ACHN (cell line): ENCODE measurements around the gene TPM2.
A peak's percentile ranks its signal among the peaks of the same experiment; 100 is the strongest.

ENCODE experiments used
- DNase-seq: peaks from one replicate; pipeline ENCODE4 v3.0.0-alpha.2; 2015
- in situ Hi-C: cut with HindIII; loops from 2 replicates; pipeline ENCODE4 v1.10.0; 2017; ENCODE audit warnings: low sequenced_read_pairs, low pct_ligation_motif_present, low pct_unique_long_range_greater_than_20kb

TPM2 gene

GRCh38 chr9:35689542-35690293 is at the start of gene TPM2:
TPM2 (minus strand) TSS chr9:35689925; CDS start chr9:35689817, 108 bp downstream.
- DNase-seq = no peak
- in situ Hi-C loops = no loop called here

- in situ Hi-C loops = no loop called here
- no peak for DNase-seq
Observed at GRCh38 chr9:35738924-35739323, 49.2 kb upstream of the TPM2 start.

GRCh38 chr9:35738186-35738585 is 48.5 kb upstream of the TPM2 start:
- DNase-seq = no peak
- in situ Hi-C loops = no loop called here

DNA sequence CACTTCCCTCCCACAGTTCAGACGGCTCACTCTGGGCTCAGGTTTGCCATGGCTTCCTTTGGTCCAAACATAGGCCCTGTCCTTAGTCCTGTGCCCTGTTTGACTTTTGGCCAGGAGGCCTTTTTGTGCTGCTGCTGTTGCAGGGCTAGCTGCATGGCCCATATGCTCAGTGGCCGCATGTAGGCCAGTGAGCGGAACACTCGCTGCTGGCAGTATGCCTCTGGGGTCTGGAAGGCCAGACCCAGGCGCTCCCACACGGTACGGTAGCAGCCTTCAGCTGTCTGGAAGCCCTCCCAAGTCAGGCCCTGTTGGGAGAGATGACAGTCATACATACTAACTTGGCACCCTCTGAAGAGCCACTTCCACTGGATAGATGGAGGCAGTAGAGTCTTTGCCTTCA is 47.4 kb upstream of the TPM2 start:
- in situ Hi-C loops = no loop called here

DNA sequence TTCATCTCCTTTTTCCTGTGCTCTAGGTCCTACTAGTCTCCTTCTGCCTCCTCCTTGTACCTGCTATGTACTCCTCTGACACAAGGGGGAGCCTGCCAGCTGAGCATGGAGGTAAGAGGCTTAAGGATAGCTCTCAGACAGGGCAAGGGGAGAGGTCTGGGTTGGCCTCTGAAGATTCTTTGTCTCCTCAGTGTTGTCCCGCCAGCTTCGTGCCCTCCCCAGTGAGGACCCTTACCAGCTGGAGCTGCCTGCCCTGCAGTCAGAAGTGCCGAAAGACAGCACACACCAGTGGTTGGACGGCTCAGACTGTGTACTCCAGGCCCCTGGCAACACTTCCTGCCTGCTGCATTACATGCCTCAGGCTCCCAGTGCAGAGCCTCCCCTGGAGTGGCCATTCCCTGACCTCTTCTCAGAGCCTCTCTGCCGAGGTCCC is 46.5 kb upstream of the TPM2 start:
- in situ Hi-C loops = no loop called here
- peak; percentile 70 for DNase-seq

More for the DNA sequence above, 47.4 kb upstream of the TPM2 start:
- no peak for DNase-seq

DNA sequence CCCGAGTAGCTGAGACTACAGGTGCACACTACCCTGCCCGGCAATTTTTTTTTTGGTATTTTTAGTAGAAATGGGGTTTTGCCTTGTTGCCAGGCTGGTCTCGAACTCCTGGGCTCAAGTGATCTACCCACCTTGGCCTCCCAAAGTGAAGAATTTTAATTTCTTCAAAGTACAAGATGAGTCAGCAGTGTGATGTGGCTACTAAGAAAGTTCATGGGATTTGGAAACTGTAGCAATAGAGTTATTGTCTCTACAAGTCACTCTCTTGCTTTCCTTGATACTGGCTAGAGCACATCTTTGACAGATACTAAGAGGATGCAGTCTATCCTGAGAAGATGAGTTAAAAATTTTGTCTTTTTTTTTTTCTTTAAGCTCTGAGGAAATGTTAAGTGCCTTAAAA is 44.4 kb upstream of the TPM2 start:
- no peak for DNase-seq
- in situ Hi-C loops = no loop called here

DNA sequence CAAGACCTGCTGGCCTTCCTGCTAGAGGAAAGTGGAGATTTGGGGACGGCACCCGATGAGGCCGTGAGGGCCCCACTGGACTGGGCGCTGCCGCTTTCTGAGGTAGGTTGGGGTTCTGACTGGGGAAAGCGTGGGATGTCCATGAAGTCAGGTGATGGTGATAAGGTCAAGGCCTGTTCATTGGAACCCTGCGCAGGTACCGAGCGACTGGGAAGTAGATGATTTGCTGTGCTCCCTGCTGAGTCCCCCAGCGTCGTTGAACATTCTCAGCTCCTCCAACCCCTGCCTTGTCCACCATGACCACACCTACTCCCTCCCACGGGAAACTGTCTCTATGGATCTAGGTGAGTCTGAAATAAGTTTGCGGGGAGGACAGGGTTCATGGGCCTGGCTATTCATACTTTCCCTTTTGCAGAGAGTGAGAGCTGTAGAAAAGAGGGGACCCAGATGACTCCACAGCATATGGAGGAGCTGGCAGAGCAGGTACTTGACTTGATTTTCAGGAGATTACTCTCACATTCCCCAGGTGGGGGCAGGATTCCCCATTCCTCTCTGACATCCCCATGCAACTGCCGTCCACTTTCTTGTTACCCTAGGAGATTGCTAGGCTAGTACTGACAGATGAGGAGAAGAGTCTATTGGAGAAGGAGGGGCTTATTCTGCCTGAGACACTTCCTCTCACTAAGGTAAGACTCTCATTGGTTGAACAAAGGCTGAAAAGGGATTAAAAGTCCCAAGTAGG is 43.2 kb upstream of the TPM2 start:
- in situ Hi-C loops = no loop called here
- DNase-seq = peak; percentile 80

DNA sequence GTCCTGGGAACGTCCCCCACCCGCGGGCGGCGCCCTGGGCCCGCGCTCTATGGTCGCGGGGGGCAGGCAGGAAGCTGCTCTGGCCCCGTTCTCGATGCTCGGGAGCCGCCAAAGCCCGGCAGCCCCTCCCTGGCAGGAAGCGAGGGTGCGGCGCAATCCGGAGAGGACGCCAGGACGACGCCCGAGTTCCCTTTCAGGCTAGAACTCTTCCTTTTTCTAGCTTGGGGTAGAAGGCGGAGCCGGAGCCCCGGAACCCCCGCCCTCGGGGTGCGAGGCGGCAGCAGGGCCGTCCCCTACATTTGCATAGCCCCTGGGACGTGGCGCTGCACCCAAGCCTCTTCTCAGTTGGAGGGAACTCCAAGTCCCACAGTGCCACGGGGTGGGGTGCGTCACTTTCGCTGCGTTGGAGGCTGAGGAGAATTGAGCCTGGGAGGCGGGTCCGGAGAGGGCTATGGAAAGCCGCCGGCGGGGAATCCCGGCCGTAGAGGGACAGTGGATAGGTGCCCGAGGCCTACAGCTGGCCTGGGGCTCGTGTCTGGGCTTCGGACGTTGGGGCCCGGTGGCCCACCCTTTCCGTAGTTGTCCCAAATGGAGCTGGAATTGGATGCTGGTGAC is 42.6 kb upstream of the TPM2 start, which contains the start of the genes CREB3 and TLN1:
Gene CREB3 (plus strand): TSS at position 482 of the 615 bp plus-strand sequence. CDS start 107 bp downstream, at position 589.
Gene TLN1 (minus strand): TSS at position 11 of the 615 bp plus-strand sequence. CDS start 6,501 bp downstream, outside the sequence.
- DNase-seq = peak; percentile 96
- in situ Hi-C loops = no loop called here

- in situ Hi-C loops = no loop called here
- DNase-seq = no peak
Observed at GRCh38 chr9:35731415-35732184, 41.9 kb upstream of the TPM2 start.

DNA sequence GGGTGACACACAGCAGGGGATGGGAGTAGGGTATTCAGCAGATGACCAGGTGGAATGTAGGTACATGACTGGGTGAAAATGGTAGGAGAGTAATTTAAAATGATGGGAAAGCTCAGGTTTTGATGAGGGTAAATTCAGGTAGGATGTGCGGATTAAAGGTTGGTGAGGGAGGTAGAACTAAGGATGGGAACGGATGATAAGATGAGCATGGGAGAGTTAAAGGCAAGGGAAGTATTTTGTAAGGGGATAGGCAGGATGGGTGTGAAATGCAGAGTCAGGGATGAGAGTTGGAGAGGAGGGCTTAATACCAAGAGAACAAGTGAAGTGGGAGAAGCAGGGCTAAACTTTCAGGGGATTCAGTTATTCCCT is 40.7 kb upstream of the TPM2 start:
- in situ Hi-C loops = no loop called here
- DNase-seq = no peak

GRCh38 chr9:35729700-35730485 is 40.2 kb upstream of the TPM2 start:
- peak; percentile 83 for DNase-seq
- in situ Hi-C loops = no loop called here

DNA sequence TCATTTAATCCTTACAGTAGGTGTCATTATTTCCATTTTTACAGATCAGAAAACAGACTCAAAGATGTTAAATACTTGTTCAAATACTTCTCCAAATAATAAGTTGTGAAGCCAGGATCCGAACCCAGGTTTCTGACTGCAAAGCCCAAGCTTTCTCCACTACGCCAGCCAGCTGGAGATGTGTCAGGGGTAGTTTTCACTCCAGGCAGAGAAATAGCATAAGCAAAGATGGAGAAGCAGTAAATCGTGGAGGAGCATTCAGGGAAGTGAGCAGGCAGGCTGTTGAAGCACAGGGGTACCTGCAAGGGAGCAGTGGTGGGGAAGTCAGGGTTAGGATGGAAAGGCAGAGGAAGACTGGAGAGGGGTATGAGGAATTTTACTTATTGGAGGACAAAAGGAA is 39.4 kb upstream of the TPM2 start:
- in situ Hi-C loops = no loop called here
- DNase-seq = no peak

DNA sequence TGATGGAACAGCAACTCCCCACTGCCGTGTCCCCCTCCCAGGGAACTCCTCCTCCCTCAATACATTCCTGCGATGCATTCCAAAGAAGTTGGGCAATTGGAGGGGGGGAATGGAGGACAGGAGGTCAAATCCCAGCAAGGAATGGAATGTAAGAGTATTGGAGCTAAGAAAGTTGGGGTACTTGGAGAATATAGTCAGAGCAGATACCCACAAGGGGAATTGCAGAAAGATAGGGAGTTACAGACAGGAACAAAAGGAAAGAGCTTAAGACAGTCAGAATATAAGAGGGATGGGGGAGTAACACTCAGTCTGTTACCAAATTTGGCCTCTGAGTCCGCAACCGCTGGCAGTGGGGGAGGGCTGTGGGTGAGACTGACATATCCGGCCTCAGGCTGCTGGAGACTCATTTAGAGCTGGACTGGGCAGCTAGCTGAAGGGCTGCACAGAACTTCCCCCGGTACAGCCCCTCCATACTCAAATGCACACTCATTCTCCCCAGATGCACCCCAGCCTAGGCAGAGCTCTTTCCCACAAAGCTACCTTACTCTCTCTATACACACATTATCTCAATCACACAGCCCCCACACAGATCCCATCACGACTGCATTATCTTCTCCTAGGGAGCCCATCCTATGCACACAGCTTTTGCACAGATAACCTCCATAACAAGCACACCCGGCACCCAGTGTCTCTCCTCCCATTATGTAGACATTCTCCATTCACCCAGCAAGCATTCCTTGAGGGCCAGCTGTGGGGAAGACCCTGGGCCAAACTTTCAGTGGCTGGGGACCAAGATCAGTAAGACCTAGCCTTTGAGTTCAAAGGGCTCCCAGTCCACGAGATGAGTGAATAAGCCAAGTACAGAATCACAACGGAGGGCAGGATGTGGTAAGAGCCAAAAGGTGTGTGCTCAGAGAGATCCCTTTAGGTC is 38.6 kb upstream of the TPM2 start:
- DNase-seq = peak; percentile 83
- in situ Hi-C loops = no loop called here

DNA sequence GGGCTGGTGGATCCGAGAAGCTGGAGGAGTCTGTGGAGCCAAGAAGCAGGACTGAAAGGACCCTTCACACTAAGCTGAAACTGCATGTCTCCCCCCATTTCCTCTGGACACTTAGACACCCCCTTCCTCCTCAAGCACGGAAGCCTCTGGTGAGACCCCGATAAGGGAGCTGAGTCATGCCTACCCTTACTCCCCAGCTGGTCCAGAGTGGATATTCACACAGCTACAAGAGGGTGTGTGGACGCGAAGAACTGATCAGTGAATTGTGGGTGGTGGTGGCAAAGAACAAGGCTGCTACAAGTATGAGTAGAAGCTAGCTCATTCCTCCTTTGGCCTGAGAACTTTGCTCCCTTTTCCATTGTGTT is 37.9 kb upstream of the TPM2 start:
- in situ Hi-C loops = no loop called here
- DNase-seq = no peak

GRCh38 chr9:35726931-35727330 is 37.2 kb upstream of the TPM2 start:
- in situ Hi-C loops = no loop called here
- DNase-seq = peak; percentile 72

DNA sequence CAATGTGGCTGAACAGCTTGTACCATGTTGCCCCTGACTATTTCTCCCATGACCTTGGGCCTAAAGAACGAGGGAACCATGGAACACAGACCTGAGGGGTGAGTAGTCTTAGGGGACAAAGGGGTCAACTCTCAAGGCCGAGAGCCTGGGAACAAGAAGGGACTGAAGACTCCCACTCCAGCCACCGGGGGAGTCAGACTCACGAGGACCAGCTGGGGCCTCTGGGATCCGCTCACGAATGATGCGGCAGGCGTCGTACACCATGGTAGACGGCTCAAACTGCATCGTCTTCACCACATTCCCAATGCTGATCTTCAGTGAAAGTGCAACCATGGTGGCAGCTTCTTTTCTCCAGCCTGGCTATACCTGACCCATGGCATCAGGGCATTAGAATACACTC is 35.6 kb upstream of the TPM2 start:
- in situ Hi-C loops = no loop called here
- DNase-seq = no peak

- in situ Hi-C loops = no loop called here
- DNase-seq = no peak
Observed at GRCh38 chr9:35723908-35724307, 34.2 kb upstream of the TPM2 start.
